Measurements from ENCODE around the gene POLR2M. TPM values are rescaled to one million over a fixed set of nuclear protein-coding genes. Genes with fewer than 3 reads are reported as not detected.

The POLR2M gene
- polyA plus RNA-seq, 3 donors: 14.4 to 29.4 (median 26.3) TPM

GRCh38 chr15:57686657-57687056 is 19.9 kb upstream of the POLR2M start:
- H3K4me2 ChIP-seq (replicated peaks; ENCODE audit: extremely low read depth, low read length, poor library complexity, severe bottlenecking): no peak overlapping the region
- WGBS (ENCODE audit: insufficient coverage): 95% methylated on average over 4 of the region's 4 CpGs
- Mint-ChIP-seq H3K9me3 (peaks cover 0 to 2% (median 0%) of the 10 kb centered on the region in 7 donors), H3K36me3 (no peaks in the 10 kb centered on the region), H3K4me1 (no peaks in the 10 kb centered on the region), H3K27me3 (ENCODE audit: low read depth in 3 of 3) (peaks cover 0 to 5% (median 2%) of the 10 kb centered on the region in 3 donors), H3K4me3 (no peak overlapping the region), H3K27ac (no peak overlapping the region)
- intact Hi-C loops (cut with micrococcal nuclease): no loop called here
- no peak for TF ChIP-seq CTCF (IDR thresholded peaks at IDR 0.05)
- no peak overlapping the region for H3K9ac ChIP-seq (ENCODE audit: insufficient read depth, low read length, poor library complexity, severe bottlenecking)
- H3K36me3 ChIP-seq (replicated peaks in 1 of 2; ENCODE audit: control insufficient read depth in 1 of 2, insufficient read depth in 2 of 2, low read length in 2 of 2): no peaks in the 10 kb centered on the region
- no peaks in the 10 kb centered on the region for H3K9me3 ChIP-seq (replicated peaks in 1 of 2; ENCODE audit: control insufficient read depth in 1 of 2, insufficient read depth in 1 of 2, low read length in 2 of 2)
- H3K4me1 ChIP-seq (ENCODE audit: control insufficient read depth in 1 of 2, insufficient read depth in 2 of 2, low read length in 2 of 2): no peaks in the 10 kb centered on the region
- no peak overlapping the region for H2AFZ ChIP-seq (ENCODE audit: insufficient read depth, low read depth, low read length, poor library complexity, severe bottlenecking)
- DNase-seq: no peak
- no peaks in the 10 kb centered on the region for H3K27me3 ChIP-seq (ENCODE audit: control insufficient read depth in 2 of 2, insufficient read depth in 2 of 2, low read length in 2 of 2)
- no peak overlapping the region for H3K27ac ChIP-seq (ENCODE audit: low read depth in 1 of 2, low read length in 2 of 2)
- H4K20me1 ChIP-seq (ENCODE audit: insufficient read depth, low read length): no peaks in the 10 kb centered on the region
- no peaks in the 10 kb centered on the region for H3K79me2 ChIP-seq (ENCODE audit: insufficient read depth, low read length)
- H3K4me3 ChIP-seq (replicated peaks in 1 of 3; ENCODE audit: low read depth in 2 of 3, low read length in 3 of 3): no peak overlapping the region

GRCh38 chr15:57690341-57690966 is 16.1 kb upstream of the POLR2M start:
- H3K4me3 ChIP-seq (replicated peaks in 1 of 3; ENCODE audit: low read depth in 2 of 3, low read length in 3 of 3): no peak overlapping the region
- 93% methylated on average over 5 of the region's 6 CpGs for WGBS (ENCODE audit: insufficient coverage)
- H3K27me3 ChIP-seq (ENCODE audit: control insufficient read depth in 2 of 2, insufficient read depth in 2 of 2, low read length in 2 of 2): peaks cover 0 to 2% of the 10 kb centered on the region in 2 donors
- H4K20me1 ChIP-seq (ENCODE audit: insufficient read depth, low read length): no peaks in the 10 kb centered on the region
- TF ChIP-seq CTCF (IDR thresholded peaks at IDR 0.05): no peak
- intact Hi-C loops (cut with micrococcal nuclease): no loop called here
- H3K9ac ChIP-seq (ENCODE audit: insufficient read depth, low read length, poor library complexity, severe bottlenecking): no peak overlapping the region
- Mint-ChIP-seq H3K4me1 (no peaks in the 10 kb centered on the region), H3K27me3 (ENCODE audit: low read depth in 3 of 3) (peaks cover 0 to 2% (median 0%) of the 10 kb centered on the region in 3 donors), H3K36me3 (no peaks in the 10 kb centered on the region), H3K27ac (no peak overlapping the region), H3K4me3 (no peak overlapping the region), H3K9me3 (no peaks in the 10 kb centered on the region)
- H3K27ac ChIP-seq (ENCODE audit: low read depth in 1 of 2, low read length in 2 of 2): no peak overlapping the region
- no peak for DNase-seq
- no peaks in the 10 kb centered on the region for H3K36me3 ChIP-seq (replicated peaks in 1 of 2; ENCODE audit: control insufficient read depth in 1 of 2, insufficient read depth in 2 of 2, low read length in 2 of 2)
- no peaks in the 10 kb centered on the region for H3K79me2 ChIP-seq (ENCODE audit: insufficient read depth, low read length)
- no peak overlapping the region for H3K4me2 ChIP-seq (replicated peaks; ENCODE audit: extremely low read depth, low read length, poor library complexity, severe bottlenecking)
- no peak overlapping the region for H2AFZ ChIP-seq (ENCODE audit: insufficient read depth, low read depth, low read length, poor library complexity, severe bottlenecking)
- no peaks in the 10 kb centered on the region for H3K4me1 ChIP-seq (ENCODE audit: control insufficient read depth in 1 of 2, insufficient read depth in 2 of 2, low read length in 2 of 2)
- no peaks in the 10 kb centered on the region for H3K9me3 ChIP-seq (replicated peaks in 1 of 2; ENCODE audit: control insufficient read depth in 1 of 2, insufficient read depth in 1 of 2, low read length in 2 of 2)

All from CD14-positive monocyte (primary cell).